Measurements from ENCODE around the gene MYMK. TPM values are rescaled to one million over a fixed set of nuclear protein-coding genes. Genes with fewer than 3 reads are reported as not detected.

Gene MYMK
- total and polyA plus RNA-seq, 2 of the 13 experiments (the other 11 are each of a cell fraction or from before 2014, with no cell fraction given), result not detected

GRCh38 chr9:133506653-133507038 lies 18.1 kb downstream of the MYMK start (continued):
- TF ChIP-seq ZMYM3 (CRISPR knock-in tag; IDR thresholded peaks at IDR 0.05) (0 out of 2 replicates have a peak, but pooled peaks have one; percentile 46), ZSCAN12 (CRISPR knock-in tag; IDR thresholded peaks at IDR 0.05) (0 out of 2 replicates have a peak, but pooled peaks have one; percentile 74), ZNF781 (CRISPR knock-in tag; IDR thresholded peaks at IDR 0.05; ENCODE audit: borderline replicate concordance, not compliant biosample characterization) (peak; percentile 82), FOXO1 (CRISPR knock-in tag; IDR thresholded peaks at IDR 0.05) (0 out of 2 replicates have a peak, but pooled peaks have one; percentile 39), ASH2L (IDR thresholded peaks at IDR 0.05; ENCODE audit: insufficient read length, low read depth, low read length) (peak; percentile 54), ZNF30 (CRISPR knock-in tag; IDR thresholded peaks at IDR 0.05) (0 out of 2 replicates have a peak, but pooled peaks have one; percentile 44), IKZF4 (CRISPR knock-in tag; IDR thresholded peaks at IDR 0.05; ENCODE audit: borderline replicate concordance, low read depth, not compliant biosample characterization) (peak; percentile 32), NFKB2 (CRISPR knock-in tag; IDR thresholded peaks at IDR 0.05; ENCODE audit: borderline replicate concordance) (peak; percentile 91), NR2F2 (IDR thresholded peaks at IDR 0.05; ENCODE audit: borderline replicate concordance, low read depth) (peak; percentile 90), DPF2 (CRISPR knock-in tag; IDR thresholded peaks at IDR 0.05; ENCODE audit: borderline replicate concordance, low read depth) (0 out of 2 replicates have a peak, but pooled peaks have one; percentile 48), ATF7-NPFF (CRISPR knock-in tag; IDR thresholded peaks at IDR 0.05; ENCODE audit: low read depth) (peak; percentile 91), KDM1A (CRISPR knock-in tag; IDR thresholded peaks at IDR 0.05) (0 out of 2 replicates have a peak, but pooled peaks have one; percentile 18), SMAD1 (CRISPR knock-in tag; IDR thresholded peaks at IDR 0.05; ENCODE audit: borderline replicate concordance, low read depth) (no peak), CREM (IDR thresholded peaks at IDR 0.05) (peak; percentile 21; the same call in 1 of the 2 replicates), CREM (CRISPR knock-in tag; IDR thresholded peaks at IDR 0.05) (no peak), KMT2A (CRISPR knock-in tag; IDR thresholded peaks at IDR 0.05) (peak; percentile 33; the same call in 1 of the 2 replicates), RARA (CRISPR knock-in tag; IDR thresholded peaks at IDR 0.05) (peak; percentile 94), ZNF224 (CRISPR knock-in tag; IDR thresholded peaks at IDR 0.05) (0 out of 2 replicates have a peak, but pooled peaks have one; percentile 11)
- TF ChIP-seq, protein P1, sequence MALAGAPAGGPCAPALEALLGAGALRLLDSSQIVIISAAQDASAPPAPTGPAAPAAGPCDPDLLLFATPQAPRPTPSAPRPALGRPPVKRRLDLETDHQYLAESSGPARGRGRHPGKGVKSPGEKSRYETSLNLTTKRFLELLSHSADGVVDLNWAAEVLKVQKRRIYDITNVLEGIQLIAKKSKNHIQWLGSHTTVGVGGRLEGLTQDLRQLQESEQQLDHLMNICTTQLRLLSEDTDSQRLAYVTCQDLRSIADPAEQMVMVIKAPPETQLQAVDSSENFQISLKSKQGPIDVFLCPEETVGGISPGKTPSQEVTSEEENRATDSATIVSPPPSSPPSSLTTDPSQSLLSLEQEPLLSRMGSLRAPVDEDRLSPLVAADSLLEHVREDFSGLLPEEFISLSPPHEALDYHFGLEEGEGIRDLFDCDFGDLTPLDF (CRISPR knock-in tag; IDR thresholded peaks at IDR 0.05), result peak; percentile 97
- TF ChIP-seq, protein P2, sequence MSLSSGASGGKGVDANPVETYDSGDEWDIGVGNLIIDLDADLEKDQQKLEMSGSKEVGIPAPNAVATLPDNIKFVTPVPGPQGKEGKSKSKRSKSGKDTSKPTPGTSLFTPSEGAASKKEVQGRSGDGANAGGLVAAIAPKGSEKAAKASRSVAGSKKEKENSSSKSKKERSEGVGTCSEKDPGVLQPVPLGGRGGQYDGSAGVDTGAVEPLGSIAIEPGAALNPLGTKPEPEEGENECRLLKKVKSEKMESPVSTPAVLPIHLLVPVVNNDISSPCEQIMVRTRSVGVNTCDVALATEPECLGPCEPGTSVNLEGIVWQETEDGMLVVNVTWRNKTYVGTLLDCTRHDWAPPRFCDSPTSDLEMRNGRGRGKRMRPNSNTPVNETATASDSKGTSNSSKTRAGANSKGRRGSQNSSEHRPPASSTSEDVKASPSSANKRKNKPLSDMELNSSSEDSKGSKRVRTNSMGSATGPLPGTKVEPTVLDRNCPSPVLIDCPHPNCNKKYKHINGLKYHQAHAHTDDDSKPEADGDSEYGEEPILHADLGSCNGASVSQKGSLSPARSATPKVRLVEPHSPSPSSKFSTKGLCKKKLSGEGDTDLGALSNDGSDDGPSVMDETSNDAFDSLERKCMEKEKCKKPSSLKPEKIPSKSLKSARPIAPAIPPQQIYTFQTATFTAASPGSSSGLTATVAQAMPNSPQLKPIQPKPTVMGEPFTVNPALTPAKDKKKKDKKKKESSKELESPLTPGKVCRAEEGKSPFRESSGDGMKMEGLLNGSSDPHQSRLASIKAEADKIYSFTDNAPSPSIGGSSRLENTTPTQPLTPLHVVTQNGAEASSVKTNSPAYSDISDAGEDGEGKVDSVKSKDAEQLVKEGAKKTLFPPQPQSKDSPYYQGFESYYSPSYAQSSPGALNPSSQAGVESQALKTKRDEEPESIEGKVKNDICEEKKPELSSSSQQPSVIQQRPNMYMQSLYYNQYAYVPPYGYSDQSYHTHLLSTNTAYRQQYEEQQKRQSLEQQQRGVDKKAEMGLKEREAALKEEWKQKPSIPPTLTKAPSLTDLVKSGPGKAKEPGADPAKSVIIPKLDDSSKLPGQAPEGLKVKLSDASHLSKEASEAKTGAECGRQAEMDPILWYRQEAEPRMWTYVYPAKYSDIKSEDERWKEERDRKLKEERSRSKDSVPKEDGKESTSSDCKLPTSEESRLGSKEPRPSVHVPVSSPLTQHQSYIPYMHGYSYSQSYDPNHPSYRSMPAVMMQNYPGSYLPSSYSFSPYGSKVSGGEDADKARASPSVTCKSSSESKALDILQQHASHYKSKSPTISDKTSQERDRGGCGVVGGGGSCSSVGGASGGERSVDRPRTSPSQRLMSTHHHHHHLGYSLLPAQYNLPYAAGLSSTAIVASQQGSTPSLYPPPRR (CRISPR knock-in tag; IDR thresholded peaks at IDR 0.05; ENCODE audit: borderline replicate concordance), result peak; percentile 66
- TF ChIP-seq, protein P3, sequence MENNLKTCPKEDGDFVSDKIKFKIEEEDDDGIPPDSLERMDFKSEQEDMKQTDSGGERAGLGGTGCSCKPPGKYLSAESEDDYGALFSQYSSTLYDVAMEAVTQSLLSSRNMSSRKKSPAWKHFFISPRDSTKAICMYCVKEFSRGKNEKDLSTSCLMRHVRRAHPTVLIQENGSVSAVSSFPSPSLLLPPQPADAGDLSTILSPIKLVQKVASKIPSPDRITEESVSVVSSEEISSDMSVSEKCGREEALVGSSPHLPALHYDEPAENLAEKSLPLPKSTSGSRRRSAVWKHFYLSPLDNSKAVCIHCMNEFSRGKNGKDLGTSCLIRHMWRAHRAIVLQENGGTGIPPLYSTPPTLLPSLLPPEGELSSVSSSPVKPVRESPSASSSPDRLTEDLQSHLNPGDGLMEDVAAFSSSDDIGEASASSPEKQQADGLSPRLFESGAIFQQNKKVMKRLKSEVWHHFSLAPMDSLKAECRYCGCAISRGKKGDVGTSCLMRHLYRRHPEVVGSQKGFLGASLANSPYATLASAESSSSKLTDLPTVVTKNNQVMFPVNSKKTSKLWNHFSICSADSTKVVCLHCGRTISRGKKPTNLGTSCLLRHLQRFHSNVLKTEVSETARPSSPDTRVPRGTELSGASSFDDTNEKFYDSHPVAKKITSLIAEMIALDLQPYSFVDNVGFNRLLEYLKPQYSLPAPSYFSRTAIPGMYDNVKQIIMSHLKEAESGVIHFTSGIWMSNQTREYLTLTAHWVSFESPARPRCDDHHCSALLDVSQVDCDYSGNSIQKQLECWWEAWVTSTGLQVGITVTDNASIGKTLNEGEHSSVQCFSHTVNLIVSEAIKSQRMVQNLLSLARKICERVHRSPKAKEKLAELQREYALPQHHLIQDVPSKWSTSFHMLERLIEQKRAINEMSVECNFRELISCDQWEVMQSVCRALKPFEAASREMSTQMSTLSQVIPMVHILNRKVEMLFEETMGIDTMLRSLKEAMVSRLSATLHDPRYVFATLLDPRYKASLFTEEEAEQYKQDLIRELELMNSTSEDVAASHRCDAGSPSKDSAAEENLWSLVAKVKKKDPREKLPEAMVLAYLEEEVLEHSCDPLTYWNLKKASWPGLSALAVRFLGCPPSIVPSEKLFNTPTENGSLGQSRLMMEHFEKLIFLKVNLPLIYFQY (CRISPR knock-in tag; IDR thresholded peaks at IDR 0.05; ENCODE audit: borderline replicate concordance), result peak; percentile 84
